H1 (cell line): ENCODE measurements around the gene PXK. TPM values are rescaled to one million over a fixed set of nuclear protein-coding genes. Genes with fewer than 3 reads are reported as not detected.

Experiments used
- CHD2 ChIP-seq: IDR thresholded peaks from 2 replicates; pipeline ENCODE4 v1.6.1; 2012; ENCODE audit warnings: low read length, improper control_type of control experiment
- CHD7 ChIP-seq: fragments of 300-600 bp; sonication (generic); IDR thresholded peaks from 2 replicates; pipeline ENCODE4 v1.7.1; 2012; ENCODE audit warnings: low read length, moderate library complexity, mild to moderate bottlenecking, inconsistent platforms; ENCODE audit not compliant: insufficient replicate concordance
- polyA plus RNA-seq, 7 experiments: library from polyadenylated mRNA; depleted of rRNA in 3 of 7; stranded (reverse) in 5 of 7; unstranded in 2 of 7; fragments of >200 nt in 5 of 7; fragments of 200-250 nt in 2 of 7; gene quantifications; 1 replicate in 5 of 7; 2 replicates in 1 of 7; 4 replicates in 1 of 7; pipeline versions ENCODE4 v1.2.1 to v1.2.3, GENCODE V29; 2011 to 2013; ENCODE audit warnings: missing spikeins in 2 of 7, mixed read lengths in 2 of 7
- total RNA-seq: library from RNA; stranded (reverse); fragmentation: NEBNext Ultra II Directional; extraction: Animal tissue kit (Norgen Biotek cat#: 25700); gene quantifications from 2 replicates; pipeline ENCODE4 v1.2.1, GENCODE V29; 2021

Gene PXK
- total and polyA plus RNA-seq, 2 of the 8 experiments (the other 6 are each of a cell fraction or from before 2014, with no cell fraction given): 3.5 to 7.1 TPM

- no peak for TF ChIP-seq CHD7
- no peak for TF ChIP-seq CHD2
Observed at GRCh38 chr3:58371754-58372153, 39.1 kb downstream of the PXK start (continued).
